Activated CD8-positive, alpha-beta memory T cell treated with anti-CD3 and anti-CD28 coated beads, Interleukin-2, amount 50 U/mL, for 24 hours (primary cell): ENCODE data around the gene MRPS27.

ENCODE experiments used
- DNase-seq: peaks from one replicate; pipeline ENCODE4 v3.0.0-alpha.2; 2020; ENCODE audit errors: extremely low read depth

MRPS27 gene

GRCh38 chr5:72231991-72232703, 87.9 kb downstream of the MRPS27 start:
- no peak for DNase-seq

DNA sequence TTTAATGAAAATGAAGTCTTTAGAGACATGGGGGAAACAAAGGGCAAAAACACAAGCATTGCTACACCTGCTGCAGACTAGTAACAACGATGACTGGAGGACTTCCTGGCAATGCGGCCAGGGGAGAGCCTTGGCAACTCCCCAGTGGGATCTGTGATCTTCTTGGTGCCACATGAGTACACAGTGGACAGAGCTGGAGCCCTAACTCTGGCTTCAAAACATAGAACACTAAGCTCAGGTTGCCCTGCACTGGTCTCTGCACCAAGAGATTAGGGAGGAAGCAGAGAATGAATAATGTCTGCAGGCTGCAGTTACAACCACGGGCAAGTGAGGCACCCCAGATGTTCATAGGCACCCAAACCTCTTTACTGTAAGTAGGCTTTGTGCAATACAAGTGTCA, 91.1 kb downstream of the MRPS27 start:
- no peak for DNase-seq

- no peak for DNase-seq
Measured at GRCh38 chr5:72226950-72227349, 93.1 kb downstream of the MRPS27 start.

- DNase-seq, result no peak
Measured at GRCh38 chr5:72225741-72226140, 94.3 kb downstream of the MRPS27 start.

GRCh38 chr5:72224946-72225463, 95.0 kb downstream of the MRPS27 start:
- DNase-seq, result no peak

GRCh38 chr5:72223371-72223770, 96.7 kb downstream of the MRPS27 start:
- DNase-seq, result no peak

DNA sequence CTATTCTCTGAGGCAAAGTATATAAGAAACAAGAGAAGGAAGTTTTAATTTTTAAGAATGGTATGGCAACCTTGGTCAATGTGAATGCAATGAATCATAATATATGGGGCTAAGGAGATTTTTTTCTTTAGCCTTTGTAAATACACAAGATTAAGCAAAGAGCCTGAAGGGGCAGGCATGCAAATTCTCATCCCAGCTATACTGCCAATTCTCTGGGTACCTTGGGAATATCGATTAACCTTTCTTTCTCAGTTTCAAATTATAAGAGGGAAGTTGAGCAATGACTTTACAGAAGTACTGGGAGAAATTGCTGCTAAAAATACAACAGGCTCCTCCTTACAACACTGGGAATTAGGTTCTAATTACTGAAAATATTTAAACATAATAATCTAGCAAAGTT, 97.5 kb downstream of the MRPS27 start:
- DNase-seq, result no peak

- DNase-seq, result no peak
Measured at GRCh38 chr5:72221541-72221940, 98.5 kb downstream of the MRPS27 start.

- no peak for DNase-seq
Measured at GRCh38 chr5:72221099-72221498, 98.9 kb downstream of the MRPS27 start.

DNA sequence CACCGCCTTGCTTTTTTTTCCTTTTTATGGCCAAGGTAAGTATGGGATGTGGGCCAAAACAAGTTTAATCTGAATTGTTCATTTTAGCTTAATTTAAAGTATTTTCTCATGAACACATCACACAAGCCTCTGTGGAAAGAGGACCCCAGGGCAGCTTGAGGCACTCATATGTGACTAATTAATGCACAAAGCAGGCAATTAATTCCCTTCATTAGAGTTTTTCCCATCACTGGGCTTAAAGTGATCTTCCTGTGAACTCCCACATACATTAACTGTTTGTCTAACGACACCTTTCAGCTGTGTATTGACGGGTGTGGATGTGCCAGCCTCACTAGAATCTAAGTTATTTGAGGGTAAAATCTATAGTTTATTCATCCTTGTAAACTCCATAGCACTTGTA, 103.3 kb downstream of the MRPS27 start:
- DNase-seq, result no peak

DNA sequence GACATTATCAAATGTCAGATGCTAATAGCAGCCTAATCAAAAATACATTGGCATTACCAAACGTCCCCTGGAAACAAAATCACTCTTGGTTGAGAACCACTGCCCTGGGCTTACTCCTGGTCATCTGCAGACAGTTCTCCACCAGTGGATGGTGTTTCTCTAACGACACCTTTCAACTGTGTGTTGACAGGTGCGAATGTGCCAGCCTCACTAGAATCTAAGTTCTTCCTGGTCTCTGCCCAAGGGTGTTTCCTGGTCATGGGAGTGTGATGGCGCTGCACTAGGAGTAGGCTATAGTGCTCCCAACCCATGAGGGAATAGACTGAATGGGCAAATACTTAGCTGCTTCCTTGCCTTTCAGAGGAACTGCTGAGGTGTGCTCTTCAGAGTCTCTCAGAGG, 105.9 kb downstream of the MRPS27 start:
- no peak for DNase-seq

GRCh38 chr5:72213482-72213881, 106.6 kb downstream of the MRPS27 start:
- no peak for DNase-seq

GRCh38 chr5:72212171-72212570, 107.9 kb downstream of the MRPS27 start:
- DNase-seq, result no peak

DNA sequence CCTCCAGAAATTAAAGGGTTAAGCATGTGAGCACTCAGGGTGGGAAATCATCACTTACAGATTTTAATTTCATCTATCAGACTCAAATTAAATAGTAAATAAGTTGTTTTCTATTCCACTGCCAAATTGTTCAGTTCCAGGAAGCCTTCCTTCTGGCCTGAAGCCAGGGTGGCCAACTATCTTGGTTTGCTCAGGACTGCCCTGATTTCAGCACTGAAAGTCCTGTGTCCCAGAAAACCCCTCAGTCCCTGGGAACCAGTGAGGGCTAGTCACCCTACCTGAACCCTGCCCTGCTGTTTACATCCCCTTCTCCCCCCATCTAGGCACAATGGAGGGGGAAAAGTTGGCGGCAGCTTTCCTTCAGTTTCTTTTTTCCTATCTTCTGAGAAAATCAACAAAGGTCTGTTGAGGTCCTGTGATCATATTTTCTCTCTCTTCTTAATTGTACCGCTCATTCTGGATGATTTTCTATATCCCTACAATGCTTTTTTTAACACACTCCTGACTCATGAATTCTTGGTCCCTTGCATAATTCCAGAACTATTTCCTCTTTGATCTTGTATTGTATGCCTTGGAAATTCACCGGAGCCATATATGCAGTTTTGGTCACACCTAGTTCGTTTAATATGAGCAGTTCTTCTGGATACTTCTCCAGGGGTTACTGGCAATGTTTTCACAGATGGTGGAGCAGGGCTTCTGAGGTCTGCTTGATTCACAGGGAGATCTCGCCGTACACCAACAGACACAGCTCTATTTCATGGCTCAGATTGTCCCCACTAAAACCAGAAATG, 109.0 kb downstream of the MRPS27 start:
- DNase-seq, result no peak

DNA sequence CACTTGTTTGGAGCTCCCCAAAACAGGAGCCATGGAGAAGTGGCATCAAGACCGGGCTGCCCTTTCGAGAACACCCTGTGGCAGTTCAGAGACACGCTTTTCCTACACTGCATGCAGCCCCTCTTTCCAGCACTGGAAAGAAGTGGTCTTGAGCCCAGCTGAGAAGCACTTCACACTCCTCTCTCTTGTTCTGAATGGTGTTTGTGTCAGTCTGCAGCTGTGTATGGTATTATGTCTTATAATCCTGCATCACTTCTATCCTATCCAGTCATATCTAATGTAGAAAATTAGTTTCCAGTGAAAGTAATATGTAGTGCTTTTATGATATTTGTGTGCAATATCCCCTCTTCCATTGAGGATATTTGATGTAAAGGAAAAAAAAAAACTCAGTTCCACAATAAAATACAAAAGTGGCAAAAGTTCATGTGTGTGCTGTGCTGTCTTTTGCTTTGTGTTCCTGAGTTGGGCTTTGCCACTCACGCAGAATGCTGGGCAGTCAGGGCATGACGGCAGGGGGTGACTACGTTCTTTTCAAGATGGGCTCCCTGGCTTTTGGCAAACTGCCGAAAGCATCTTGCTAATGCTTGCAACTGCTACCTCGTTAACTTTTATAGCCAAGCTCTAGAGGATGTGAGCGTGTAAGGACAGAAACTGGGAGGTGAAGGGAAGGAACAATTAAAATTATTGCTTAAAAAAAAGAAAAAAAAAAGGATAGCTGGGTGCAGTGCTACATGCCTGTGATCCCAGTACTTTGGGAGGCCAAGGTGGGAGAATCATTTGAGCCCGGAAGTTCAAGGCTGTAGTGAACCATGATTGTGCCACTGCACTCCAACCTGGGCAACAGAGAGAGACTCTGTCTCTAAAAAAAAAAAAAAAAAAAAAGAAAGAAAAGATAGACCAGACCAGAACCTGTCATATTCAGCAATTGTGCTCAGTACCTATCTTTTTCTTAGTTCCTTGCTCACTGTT, 110.6 kb downstream of the MRPS27 start:
- DNase-seq, result no peak

DNA sequence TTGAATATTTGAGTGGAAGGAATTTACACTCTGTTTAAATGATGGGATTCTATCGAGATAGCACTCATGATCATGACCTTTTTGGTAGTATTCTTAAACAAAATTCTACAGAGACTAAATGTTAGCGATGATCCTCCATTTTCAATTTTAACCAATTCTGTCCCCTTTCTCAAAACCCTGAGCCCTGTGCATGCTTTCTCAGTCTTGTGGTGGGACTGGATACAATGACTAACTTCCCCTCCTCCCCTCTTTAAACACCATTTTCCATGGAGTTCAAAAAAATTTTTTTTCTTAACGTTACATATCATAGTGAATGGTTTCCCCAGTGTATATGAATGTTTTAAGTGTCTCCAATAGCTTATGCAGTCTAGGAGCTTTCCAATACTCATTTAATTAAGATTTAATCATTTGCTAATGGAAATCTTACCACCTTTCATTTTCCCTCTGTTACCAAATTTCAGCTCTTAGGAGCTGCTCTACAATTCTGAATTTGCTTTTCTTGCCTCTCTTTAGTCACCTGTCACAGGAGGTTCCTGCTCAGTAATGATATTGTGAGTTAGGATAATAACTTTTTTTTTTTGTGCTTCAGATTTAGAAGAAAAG, 111.6 kb downstream of the MRPS27 start:
- DNase-seq, result no peak

GRCh38 chr5:72206994-72207393, 113.0 kb downstream of the MRPS27 start:
- no peak for DNase-seq

DNA sequence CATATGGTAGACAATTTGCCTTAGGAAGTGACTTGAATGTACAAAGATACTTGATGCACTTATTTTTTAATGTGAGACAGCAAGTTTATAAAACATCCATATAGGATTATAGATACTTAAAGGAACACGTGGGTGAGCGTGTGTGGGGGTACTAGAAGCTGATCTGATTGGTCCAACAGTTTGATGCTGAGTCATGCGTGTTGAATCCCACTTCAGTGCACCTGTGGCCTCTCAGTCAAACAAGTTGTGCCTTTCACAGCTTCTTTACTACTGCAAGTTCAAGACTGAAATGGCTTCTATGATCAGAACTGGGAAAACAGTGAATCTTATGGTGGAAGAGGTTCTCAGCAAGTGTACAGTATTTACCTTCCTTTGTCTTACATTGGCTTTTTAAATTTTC, 113.9 kb downstream of the MRPS27 start:
- DNase-seq, result no peak

- DNase-seq, result no peak
Measured at GRCh38 chr5:72205431-72206009, 114.5 kb downstream of the MRPS27 start.

GRCh38 chr5:72204946-72205345, 115.1 kb downstream of the MRPS27 start:
- no peak for DNase-seq

DNA sequence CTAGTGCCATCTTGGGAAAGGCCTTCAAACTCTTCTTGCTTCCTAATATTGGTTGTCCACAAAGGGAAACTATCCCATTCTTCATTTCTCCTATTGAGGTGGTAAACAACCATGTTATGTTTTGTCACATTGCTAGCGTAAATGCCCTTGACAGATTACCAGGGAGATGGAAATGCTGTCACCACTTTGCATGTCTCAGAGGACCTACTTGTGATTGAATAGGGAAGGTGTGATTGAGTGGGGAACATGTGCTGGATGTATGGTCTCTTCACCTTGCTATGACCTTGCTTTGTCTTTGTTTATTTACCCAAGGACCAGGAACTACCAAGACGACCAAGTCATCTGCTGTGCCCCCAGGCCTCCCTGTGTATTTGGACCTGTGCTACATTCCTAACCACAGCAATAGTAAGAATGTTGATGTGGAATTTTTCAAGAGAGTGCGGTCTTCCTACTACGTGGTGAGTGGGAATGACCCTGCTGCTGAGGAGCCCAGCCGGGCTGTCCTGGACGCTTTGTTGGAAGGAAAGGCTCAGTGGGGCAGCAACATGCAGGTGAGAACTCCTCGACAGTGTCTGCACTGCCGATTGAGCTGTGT, 116.7 kb downstream of the MRPS27 start:
- DNase-seq, result no peak
